Vagina (tissue), 2 donors: ENCODE results near the gene FRMPD4.

ENCODE experiments used
- POLR2A ChIP-seq, 2 donors: fragments of 450-650 bp; IDR thresholded peaks; one replicate each; pipeline ENCODE4 v1.6.1; 2017; ENCODE audit warnings: antibody characterized with exemption in 2 of 2, mild to moderate bottlenecking in 2 of 2, moderate library complexity in 2 of 2
- POLR2AphosphoS5 ChIP-seq, 2 donors: sonication (generic); formaldehyde crosslinking; IDR thresholded peaks; one replicate each; pipeline ENCODE4 v1.9.0; 2017; ENCODE audit warnings: antibody characterized with exemption in 2 of 2, mild to moderate bottlenecking in 2 of 2, low read depth in 1 of 2; ENCODE audit not compliant: insufficient read depth in 1 of 2
- TF ChIP-seq, protein P1 (sequence below), 3 experiments: fragments of 450-650 bp in 2 of 3; fragments of 200-600 bp in 1 of 3; sonication (generic) in 1 of 3; IDR thresholded peaks; one replicate each; pipeline ENCODE4 v1.5.1; 2017 to 2019; ENCODE audit warnings: antibody characterized with exemption in 3 of 3, mild to moderate bottlenecking in 2 of 3, moderate library complexity in 2 of 3

DNA sequence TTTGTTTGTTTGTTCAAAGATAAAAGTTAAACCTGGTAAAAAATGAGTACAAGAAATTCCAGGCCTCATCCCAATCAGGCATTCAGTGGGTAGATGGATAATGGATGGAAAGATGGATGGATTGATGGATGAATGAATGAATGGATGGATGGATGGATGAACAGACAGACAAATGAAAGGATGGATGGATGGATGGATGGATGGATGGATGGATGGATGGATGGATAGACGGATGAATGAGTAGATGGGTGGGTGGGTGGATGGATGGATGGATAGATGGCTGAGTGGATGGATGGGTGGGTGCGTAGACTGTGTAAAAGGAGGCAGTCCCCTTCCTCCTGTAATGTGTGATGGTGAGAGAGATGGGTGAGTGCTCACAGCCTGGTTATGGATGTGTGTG is 206.7 kb downstream of the FRMPD4 start:
- TF ChIP-seq, protein P1, sequence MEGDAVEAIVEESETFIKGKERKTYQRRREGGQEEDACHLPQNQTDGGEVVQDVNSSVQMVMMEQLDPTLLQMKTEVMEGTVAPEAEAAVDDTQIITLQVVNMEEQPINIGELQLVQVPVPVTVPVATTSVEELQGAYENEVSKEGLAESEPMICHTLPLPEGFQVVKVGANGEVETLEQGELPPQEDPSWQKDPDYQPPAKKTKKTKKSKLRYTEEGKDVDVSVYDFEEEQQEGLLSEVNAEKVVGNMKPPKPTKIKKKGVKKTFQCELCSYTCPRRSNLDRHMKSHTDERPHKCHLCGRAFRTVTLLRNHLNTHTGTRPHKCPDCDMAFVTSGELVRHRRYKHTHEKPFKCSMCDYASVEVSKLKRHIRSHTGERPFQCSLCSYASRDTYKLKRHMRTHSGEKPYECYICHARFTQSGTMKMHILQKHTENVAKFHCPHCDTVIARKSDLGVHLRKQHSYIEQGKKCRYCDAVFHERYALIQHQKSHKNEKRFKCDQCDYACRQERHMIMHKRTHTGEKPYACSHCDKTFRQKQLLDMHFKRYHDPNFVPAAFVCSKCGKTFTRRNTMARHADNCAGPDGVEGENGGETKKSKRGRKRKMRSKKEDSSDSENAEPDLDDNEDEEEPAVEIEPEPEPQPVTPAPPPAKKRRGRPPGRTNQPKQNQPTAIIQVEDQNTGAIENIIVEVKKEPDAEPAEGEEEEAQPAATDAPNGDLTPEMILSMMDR (IDR thresholded peaks at IDR 0.05), result no peak
- TF ChIP-seq POLR2AphosphoS5 (IDR thresholded peaks at IDR 0.05; ENCODE audit: insufficient read depth in 1 of 2, low read depth in 1 of 2), result no peak
- TF ChIP-seq POLR2A (IDR thresholded peaks at IDR 0.05), result no peak
